PFSK-1 (cell line): ENCODE results near the gene GLYATL3.

Source experiments
- FOXP2 ChIP-seq: optimal IDR thresholded peaks from 2 replicates; pipeline ENCODE3; 2011; ENCODE audit warnings: borderline replicate concordance, control low read depth, inconsistent platforms; ENCODE audit not compliant: insufficient read depth; ENCODE audit errors: extremely low read length, extremely low read depth
- POLR2AphosphoS5 ChIP-seq: IDR thresholded peaks from 2 replicates; pipeline ENCODE4 v1.6.1; 2012; ENCODE audit warnings: low read depth, mild to moderate bottlenecking, control low read depth, low read length, moderate library complexity
- SIN3A ChIP-seq: IDR thresholded peaks from 2 replicates; pipeline ENCODE4 v1.6.1; 2012; ENCODE audit warnings: mild to moderate bottlenecking, low read length, moderate library complexity, borderline replicate concordance; ENCODE audit not compliant: insufficient read depth
- TAF1 ChIP-seq: IDR thresholded peaks from 2 replicates; pipeline ENCODE4 v1.6.1; 2012; ENCODE audit warnings: low read length, control low read depth, borderline replicate concordance; ENCODE audit not compliant: insufficient read depth
- TF ChIP-seq, protein P1 (sequence below), 2 experiments: IDR thresholded peaks; 2 replicates each; pipeline versions ENCODE4 v1.6.1 to v1.8.0; 2011 to 2012; ENCODE audit warnings: low read depth in 2 of 2, low read length in 2 of 2, control low read depth in 1 of 2, inconsistent platforms in 1 of 2, mild to moderate bottlenecking in 1 of 2, moderate library complexity in 1 of 2; ENCODE audit not compliant: insufficient read depth in 1 of 2

GLYATL3 gene

DNA sequence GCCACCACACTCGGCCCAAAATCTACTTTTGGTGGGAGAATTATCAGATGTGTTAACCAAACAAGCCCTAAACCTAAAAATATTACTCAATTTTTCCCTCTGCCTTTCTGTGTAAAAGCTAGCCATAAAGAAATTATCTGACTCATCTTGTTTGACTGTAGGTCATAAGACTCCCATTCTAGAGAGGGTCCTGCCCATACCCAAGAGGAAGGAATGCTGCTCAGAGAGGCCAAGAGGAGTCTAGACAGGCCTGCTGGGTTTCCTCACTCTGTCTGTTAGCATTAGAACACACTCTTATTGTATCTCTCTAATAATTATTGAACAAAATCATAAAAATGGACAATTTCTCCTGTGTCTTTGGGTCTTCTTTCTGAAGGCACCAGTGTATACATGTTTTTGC is 76.9 kb downstream of the GLYATL3 start:
- TF ChIP-seq FOXP2 (no peak), POLR2AphosphoS5 (no peak), SIN3A (no peak), TAF1 (no peak)
- TF ChIP-seq, protein P1, sequence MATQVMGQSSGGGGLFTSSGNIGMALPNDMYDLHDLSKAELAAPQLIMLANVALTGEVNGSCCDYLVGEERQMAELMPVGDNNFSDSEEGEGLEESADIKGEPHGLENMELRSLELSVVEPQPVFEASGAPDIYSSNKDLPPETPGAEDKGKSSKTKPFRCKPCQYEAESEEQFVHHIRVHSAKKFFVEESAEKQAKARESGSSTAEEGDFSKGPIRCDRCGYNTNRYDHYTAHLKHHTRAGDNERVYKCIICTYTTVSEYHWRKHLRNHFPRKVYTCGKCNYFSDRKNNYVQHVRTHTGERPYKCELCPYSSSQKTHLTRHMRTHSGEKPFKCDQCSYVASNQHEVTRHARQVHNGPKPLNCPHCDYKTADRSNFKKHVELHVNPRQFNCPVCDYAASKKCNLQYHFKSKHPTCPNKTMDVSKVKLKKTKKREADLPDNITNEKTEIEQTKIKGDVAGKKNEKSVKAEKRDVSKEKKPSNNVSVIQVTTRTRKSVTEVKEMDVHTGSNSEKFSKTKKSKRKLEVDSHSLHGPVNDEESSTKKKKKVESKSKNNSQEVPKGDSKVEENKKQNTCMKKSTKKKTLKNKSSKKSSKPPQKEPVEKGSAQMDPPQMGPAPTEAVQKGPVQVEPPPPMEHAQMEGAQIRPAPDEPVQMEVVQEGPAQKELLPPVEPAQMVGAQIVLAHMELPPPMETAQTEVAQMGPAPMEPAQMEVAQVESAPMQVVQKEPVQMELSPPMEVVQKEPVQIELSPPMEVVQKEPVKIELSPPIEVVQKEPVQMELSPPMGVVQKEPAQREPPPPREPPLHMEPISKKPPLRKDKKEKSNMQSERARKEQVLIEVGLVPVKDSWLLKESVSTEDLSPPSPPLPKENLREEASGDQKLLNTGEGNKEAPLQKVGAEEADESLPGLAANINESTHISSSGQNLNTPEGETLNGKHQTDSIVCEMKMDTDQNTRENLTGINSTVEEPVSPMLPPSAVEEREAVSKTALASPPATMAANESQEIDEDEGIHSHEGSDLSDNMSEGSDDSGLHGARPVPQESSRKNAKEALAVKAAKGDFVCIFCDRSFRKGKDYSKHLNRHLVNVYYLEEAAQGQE (IDR thresholded peaks at IDR 0.05; ENCODE audit: insufficient read depth in 1 of 2, low read depth in 2 of 2, low read length in 2 of 2): no peak
